ENCODE measurements around the gene CLINT1. TPM values are rescaled to one million over a fixed set of nuclear protein-coding genes. Genes with fewer than 3 reads are reported as not detected.

CLINT1 gene
- total RNA-seq, 4 donors from 2014 or later: 112 to 220 (median 136) TPM

- 84% methylated on average over 7 of the region's 7 CpGs for WGBS
- no peak overlapping the region for H3K27ac ChIP-seq
- H3K36me3 ChIP-seq: no peaks in the 10 kb centered on the region
- no peak for TF ChIP-seq POLR2AphosphoS5 (IDR thresholded peaks at IDR 0.05)
- no peak for TF ChIP-seq POLR2A (IDR thresholded peaks at IDR 0.05)
- TF ChIP-seq, protein P1, sequence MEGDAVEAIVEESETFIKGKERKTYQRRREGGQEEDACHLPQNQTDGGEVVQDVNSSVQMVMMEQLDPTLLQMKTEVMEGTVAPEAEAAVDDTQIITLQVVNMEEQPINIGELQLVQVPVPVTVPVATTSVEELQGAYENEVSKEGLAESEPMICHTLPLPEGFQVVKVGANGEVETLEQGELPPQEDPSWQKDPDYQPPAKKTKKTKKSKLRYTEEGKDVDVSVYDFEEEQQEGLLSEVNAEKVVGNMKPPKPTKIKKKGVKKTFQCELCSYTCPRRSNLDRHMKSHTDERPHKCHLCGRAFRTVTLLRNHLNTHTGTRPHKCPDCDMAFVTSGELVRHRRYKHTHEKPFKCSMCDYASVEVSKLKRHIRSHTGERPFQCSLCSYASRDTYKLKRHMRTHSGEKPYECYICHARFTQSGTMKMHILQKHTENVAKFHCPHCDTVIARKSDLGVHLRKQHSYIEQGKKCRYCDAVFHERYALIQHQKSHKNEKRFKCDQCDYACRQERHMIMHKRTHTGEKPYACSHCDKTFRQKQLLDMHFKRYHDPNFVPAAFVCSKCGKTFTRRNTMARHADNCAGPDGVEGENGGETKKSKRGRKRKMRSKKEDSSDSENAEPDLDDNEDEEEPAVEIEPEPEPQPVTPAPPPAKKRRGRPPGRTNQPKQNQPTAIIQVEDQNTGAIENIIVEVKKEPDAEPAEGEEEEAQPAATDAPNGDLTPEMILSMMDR (IDR thresholded peaks at IDR 0.05): no peak
- TF ChIP-seq EP300 (IDR thresholded peaks at IDR 0.05): no peak
- H3K4me3 ChIP-seq: no peak overlapping the region
- H3K9me3 ChIP-seq: no peaks in the 10 kb centered on the region
- peaks cover 36% of the 10 kb centered on the region for H3K4me1 ChIP-seq
- DNase-seq (ENCODE audit: low spot score in 2 of 2): no peak
- H3K27me3 ChIP-seq: no peaks in the 10 kb centered on the region
These were observed 36.9 kb downstream of the CLINT1 start for GRCh38 chr5:157821822-157822622.

GRCh38 chr5:157821405-157821804 lies 37.5 kb downstream of the CLINT1 start:
- H3K4me3 ChIP-seq: no peak overlapping the region
- H3K27ac ChIP-seq: no peak overlapping the region
- TF ChIP-seq POLR2AphosphoS5 (IDR thresholded peaks at IDR 0.05) (no peak), POLR2A (IDR thresholded peaks at IDR 0.05) (no peak), EP300 (IDR thresholded peaks at IDR 0.05) (no peak)
- TF ChIP-seq, protein P1 (IDR thresholded peaks at IDR 0.05): no peak
- no peak for DNase-seq (ENCODE audit: low spot score in 2 of 2)
- H3K9me3 ChIP-seq: no peaks in the 10 kb centered on the region
- H3K4me1 ChIP-seq: peaks cover 35% of the 10 kb centered on the region
- no peaks in the 10 kb centered on the region for H3K27me3 ChIP-seq
- H3K36me3 ChIP-seq: no peaks in the 10 kb centered on the region
- WGBS: 71% methylated on average over 1 of the region's 1 CpG

DNA sequence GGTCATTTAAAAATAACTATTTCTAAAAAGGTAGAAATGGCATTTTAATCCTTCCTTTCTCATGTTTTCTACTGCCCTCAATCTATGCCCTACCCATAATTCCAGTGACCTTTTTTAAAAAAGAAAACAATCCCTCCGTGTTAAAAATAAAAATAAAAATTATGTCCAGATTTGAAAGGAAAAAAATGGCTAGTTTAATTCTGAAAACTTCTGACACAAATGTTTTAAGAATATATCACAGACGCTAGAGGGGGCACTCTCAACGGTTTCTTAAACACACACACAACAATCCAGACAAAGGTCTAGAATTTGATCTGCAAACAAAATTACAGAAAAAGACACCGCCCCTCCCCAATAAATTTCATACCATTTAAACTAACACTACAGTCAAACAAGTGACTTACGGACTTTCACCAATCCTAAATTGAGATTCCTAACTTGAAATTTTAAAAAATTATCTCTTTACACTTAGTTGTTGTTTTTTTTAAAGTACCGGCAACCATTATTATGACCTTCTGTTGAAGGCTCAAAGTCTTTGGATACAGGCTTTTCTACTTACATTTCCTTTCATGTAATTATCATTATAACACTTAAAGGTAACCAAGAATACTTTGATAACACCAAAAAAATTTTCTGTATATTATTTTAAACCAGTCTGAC lies 38.2 kb downstream of the CLINT1 start:
- DNase-seq (ENCODE audit: low spot score in 2 of 2): no peak
- Histone ChIP-seq H3K4me1 (peaks cover 28% of the 10 kb centered on the region), H3K9me3 (no peaks in the 10 kb centered on the region), H3K4me3 (no peak overlapping the region), H3K36me3 (no peaks in the 10 kb centered on the region), H3K27ac (no peak overlapping the region), H3K27me3 (no peaks in the 10 kb centered on the region)
- 34% methylated on average over 6 of the region's 6 CpGs for WGBS
- TF ChIP-seq POLR2AphosphoS5 (IDR thresholded peaks at IDR 0.05) (no peak), POLR2A (IDR thresholded peaks at IDR 0.05) (no peak), EP300 (IDR thresholded peaks at IDR 0.05) (no peak)
- TF ChIP-seq, protein P1 (IDR thresholded peaks at IDR 0.05): peak; percentile 7 to 31

DNA sequence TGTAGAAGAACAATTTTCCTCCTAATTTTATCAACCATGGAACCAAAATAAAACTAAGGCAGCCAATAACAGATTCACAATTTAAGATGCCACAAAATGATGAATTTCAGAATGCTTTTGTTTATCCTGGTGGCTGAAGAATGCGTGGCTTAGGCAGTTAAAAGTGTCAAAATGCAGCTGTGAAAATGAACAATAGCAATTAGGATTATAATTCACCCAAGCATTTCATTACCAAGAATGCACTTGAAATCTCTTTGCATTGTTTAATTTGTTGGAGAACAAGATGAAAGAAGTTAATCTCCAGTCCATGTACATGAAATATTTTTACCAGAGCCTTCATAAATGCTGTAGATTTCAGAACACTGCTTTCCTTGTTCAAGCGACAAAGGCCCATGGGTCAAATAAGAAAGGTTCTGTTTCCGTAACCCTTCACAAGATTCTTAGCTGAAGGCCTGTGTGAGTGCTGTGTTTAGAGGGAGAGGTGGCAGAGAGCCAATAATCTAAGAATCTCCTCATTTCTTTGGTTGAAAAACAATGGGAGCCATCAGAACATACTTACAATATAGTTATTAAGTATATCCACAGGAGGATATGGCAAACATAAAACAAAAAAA lies 39.3 kb downstream of the CLINT1 start:
- no peak overlapping the region for H3K27ac ChIP-seq
- peaks cover 22% of the 10 kb centered on the region for H3K4me1 ChIP-seq
- TF ChIP-seq POLR2AphosphoS5 (IDR thresholded peaks at IDR 0.05): no peak
- no peak for TF ChIP-seq POLR2A (IDR thresholded peaks at IDR 0.05)
- TF ChIP-seq, protein P1 (IDR thresholded peaks at IDR 0.05): no peak
- no peak for TF ChIP-seq EP300 (IDR thresholded peaks at IDR 0.05)
- no peak overlapping the region for H3K4me3 ChIP-seq
- DNase-seq (ENCODE audit: low spot score in 2 of 2): no peak
- H3K9me3 ChIP-seq: no peaks in the 10 kb centered on the region
- 67% methylated on average over 3 of the region's 3 CpGs for WGBS
- H3K36me3 ChIP-seq: peaks cover 5% of the 10 kb centered on the region
- no peaks in the 10 kb centered on the region for H3K27me3 ChIP-seq

GRCh38 chr5:157818368-157818767 lies 40.6 kb downstream of the CLINT1 start:
- TF ChIP-seq POLR2A (IDR thresholded peaks at IDR 0.05) (no peak), POLR2AphosphoS5 (IDR thresholded peaks at IDR 0.05) (no peak), EP300 (IDR thresholded peaks at IDR 0.05) (no peak)
- TF ChIP-seq, protein P1 (IDR thresholded peaks at IDR 0.05): no peak
- WGBS: 92% methylated on average over 2 of the region's 2 CpGs
- no peaks in the 10 kb centered on the region for H3K27me3 ChIP-seq
- no peak overlapping the region for H3K4me3 ChIP-seq
- no peak for DNase-seq (ENCODE audit: low spot score in 2 of 2)
- H3K27ac ChIP-seq: no peak overlapping the region
- peaks cover 22% of the 10 kb centered on the region for H3K4me1 ChIP-seq
- H3K9me3 ChIP-seq: no peaks in the 10 kb centered on the region
- H3K36me3 ChIP-seq: peaks cover 14% of the 10 kb centered on the region

Data from suprapubic skin (tissue), 4 donors.